GM15510 (cell line): ENCODE results near the gene C2CD4A.

Experiments
- POLR2A ChIP-seq: IDR thresholded peaks from 3 replicates; pipeline ENCODE4 v1.6.1; 2011; ENCODE audit warnings: borderline replicate concordance; ENCODE audit not compliant: insufficient read length; ENCODE audit errors: extremely low read depth

Gene C2CD4A

GRCh38 chr15:62108411-62108810, 41.6 kb downstream of the C2CD4A start:
- no peak for TF ChIP-seq POLR2A

GRCh38 chr15:62109437-62109836, 42.7 kb downstream of the C2CD4A start:
- TF ChIP-seq POLR2A: no peak

- TF ChIP-seq POLR2A: no peak
Observed at GRCh38 chr15:62109982-62110851, 43.4 kb downstream of the C2CD4A start.

- no peak for TF ChIP-seq POLR2A
Observed at GRCh38 chr15:62112081-62112480, 45.3 kb downstream of the C2CD4A start.

- no peak for TF ChIP-seq POLR2A
Observed at GRCh38 chr15:62112616-62113593, 46.1 kb downstream of the C2CD4A start.

GRCh38 chr15:62115847-62116246, 49.1 kb downstream of the C2CD4A start:
- no peak for TF ChIP-seq POLR2A

- TF ChIP-seq POLR2A: no peak
Observed at GRCh38 chr15:62118520-62119226, 51.9 kb downstream of the C2CD4A start.

- TF ChIP-seq POLR2A: no peak
Observed at GRCh38 chr15:62119227-62119864, 52.6 kb downstream of the C2CD4A start.

GRCh38 chr15:62119874-62120273, 53.1 kb downstream of the C2CD4A start:
- TF ChIP-seq POLR2A: no peak
